Pulmonary artery endothelial cell (primary cell): ENCODE data around the gene VWA7. TPM values are rescaled to one million over a fixed set of nuclear protein-coding genes. Genes with fewer than 3 reads are reported as not detected.

Experiments used
- DNase-seq: peaks from one replicate; pipeline ENCODE4 v3.0.0-alpha.2; 2011; ENCODE audit warnings: low read depth, low spot score
- total RNA-seq: library from RNA; depleted of rRNA; stranded (reverse); fragments of >200 nt; gene quantifications from 2 replicates; pipeline ENCODE4 v1.2.3, GENCODE V29; 2014

The VWA7 gene
- total RNA-seq, 1 donor from 2014 or later = under 0.01 TPM

- DNase-seq = no peak
These were observed 2.1 kb upstream of the VWA7 start for GRCh38 chr6:31778999-31779885.

- no peak for DNase-seq
These were observed 1.1 kb upstream of the VWA7 start for GRCh38 chr6:31778193-31778592.

DNA sequence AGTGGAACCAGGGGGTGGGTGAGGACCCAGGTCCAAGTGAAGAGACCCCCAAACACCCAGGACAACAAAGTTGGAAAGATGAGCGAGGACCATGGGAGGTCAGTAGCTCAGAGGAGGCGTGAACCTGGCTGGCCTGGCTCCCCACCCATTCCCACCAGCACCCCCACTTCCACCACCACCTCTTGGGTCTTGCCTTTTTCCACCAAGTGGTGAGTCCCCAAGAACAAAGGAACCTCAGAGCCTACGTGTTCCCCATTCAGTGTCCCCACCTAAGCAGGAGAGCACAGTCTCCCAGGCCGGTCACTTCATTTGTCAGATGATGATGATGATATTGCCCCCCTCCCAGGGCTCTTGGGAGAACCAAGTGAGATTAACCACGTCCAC is 531 bp upstream of the VWA7 start:
- DNase-seq = no peak

DNA sequence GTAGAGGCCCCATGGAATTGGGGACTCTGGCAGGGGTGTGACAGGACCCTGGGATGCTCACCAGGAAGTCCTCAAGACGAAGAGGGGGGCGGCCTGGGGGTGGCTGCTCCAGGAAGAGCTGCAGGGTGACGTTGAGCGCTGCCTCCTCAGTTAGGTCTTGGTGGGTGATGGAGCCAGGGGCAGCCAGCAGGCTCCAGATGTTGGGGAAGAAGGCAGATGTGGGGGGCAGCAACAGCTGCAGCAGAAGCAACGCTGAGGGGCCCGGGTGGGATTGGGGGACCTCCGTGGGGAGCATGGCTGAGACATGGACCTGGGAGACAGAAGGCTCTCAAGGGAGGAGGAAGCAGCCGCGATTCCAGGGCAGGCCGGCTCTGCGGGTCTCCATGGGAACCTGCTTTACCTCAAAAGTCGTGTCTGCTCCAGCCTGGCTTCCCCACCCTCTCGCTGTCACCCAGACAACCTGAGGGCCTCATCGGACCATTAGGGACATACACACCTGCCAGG is 591 bp downstream of the VWA7 start:
- no peak for DNase-seq

DNA sequence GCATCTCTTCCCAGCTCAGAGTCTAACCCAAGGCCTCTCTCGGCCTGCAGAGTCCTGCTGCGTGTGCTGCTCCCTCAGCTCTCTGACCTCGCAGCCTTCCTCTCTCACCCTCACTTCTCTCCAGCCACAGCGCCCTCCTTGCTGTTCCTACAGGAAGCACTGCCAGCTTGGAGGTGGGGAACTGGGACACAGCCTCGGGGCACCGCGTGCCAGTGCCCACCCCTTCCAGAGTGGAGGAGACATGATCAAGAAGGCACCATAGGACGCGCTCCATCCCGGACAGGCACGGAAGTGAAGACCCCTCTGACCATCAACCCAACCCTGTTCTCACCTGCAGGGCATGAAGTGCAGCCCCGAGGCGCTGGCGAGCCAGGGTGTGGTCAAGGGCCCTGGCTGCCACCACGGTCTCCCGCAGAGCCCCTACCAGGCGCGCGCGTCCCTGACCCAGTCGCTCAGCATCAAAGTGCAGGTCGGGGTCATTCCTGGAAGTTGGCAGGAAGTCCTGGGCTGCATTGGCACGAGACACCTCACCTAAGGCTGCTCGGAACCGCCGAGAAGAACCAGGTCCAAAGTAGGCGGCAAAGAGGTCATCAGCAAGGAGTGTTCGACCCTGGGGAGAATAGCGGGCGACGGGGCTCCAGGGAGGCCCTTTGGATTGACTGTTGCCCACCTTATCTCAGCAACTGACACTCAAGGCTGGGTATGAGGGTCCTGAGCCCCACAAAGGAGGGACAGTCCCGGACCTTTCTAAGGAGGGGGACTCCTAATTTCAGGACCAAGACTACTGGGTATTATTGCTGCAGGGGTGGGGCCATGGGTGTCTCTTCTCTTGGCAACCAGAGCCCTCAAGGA is 1.3 kb downstream of the VWA7 start:
- DNase-seq = no peak

DNA sequence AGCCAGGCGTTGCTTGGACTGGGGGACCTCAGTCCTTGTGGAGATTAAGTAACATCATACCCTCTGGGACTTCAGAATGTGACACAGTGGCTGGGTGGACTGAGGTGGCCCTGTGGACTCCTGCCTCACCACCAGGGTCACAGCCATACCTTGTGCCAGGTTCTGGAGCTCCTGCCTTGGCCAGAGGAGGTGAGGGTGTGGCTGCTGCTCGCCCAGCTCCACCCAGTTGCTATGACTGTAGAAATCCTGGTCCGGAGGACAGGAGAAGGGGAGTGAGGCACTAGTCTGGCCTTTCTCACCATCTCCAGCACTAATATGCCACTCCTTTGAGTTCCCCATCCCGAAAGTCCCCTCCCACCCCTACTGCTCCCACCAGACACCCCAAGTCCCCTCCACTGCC is 1.9 kb downstream of the VWA7 start:
- DNase-seq = no peak

GRCh38 chr6:31771992-31772358 is 5.2 kb downstream of the VWA7 start:
- DNase-seq = no peak

- no peak for DNase-seq
These were observed 6.3 kb downstream of the VWA7 start for GRCh38 chr6:31770860-31771259.

- DNase-seq = no peak
These were observed 7.3 kb downstream of the VWA7 start for GRCh38 chr6:31769684-31770371.

DNA sequence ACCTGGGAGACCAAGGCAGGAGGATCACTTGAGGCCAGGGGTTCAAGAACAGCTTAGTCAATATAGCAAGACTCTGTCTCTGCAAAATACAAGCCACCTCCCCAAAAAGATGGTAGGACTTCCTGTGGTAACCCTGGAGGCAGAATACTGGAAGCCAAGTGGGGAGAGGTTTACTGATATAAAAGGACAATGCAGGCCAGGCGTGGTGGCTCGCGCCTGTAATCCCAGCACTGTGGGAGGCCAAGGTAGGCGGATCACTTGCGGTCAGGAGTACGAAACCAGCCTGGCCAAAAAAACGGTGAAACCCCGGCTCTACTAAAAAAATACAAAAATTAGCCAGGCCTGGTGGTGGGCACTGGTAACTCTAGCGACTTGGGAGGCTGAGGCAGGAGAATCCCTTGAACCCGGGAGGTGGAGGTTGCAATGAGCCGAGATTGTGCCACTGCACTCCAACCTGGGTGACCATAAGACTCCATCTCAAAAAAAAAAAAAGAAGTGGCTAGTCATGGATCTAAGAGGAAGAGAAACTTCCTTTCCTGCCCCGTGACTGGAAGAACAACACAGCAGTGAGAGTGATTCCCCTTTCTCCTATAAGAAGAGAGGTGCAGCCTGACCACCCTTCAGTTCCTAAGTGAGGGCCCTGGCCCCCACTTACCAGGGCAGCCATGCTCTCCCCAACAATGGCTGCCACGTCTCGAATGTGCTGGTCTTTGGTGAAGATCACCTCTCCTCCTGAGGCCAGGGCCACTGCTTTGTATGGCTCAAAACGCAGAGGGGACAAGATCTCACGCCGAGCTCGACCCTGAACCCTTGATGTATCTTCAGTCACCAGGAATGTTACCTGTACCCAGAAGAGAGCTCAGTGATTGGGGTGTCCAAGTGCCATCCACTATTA is 8.5 kb downstream of the VWA7 start:
- no peak for DNase-seq

DNA sequence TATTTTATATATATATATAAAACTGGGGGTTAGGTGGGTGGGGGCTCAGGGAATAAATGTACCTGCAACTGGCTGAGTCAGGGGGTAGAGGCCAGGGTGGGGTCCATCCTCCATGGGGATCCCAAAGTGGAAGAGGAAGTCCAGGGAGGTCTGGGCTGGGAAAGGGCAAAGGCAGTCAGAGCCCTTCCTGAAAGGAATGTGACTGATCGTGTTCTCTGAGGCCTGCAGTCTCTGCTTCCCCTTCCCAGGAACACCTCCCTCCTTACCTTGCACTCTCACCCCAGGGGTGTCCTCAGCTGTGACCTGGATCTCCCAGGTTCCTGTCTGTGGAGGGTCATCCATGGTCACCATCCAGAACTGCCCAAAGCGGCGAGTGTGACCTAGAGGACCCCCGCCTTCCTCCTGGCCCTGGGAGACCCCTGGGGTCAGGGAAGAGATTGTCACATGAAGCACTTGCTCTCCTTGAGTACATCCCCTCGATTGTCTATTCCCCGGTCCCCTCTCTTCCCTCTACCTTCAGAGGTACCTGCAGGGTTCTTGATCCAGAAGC is 10.0 kb downstream of the VWA7 start:
- DNase-seq = no peak

DNA sequence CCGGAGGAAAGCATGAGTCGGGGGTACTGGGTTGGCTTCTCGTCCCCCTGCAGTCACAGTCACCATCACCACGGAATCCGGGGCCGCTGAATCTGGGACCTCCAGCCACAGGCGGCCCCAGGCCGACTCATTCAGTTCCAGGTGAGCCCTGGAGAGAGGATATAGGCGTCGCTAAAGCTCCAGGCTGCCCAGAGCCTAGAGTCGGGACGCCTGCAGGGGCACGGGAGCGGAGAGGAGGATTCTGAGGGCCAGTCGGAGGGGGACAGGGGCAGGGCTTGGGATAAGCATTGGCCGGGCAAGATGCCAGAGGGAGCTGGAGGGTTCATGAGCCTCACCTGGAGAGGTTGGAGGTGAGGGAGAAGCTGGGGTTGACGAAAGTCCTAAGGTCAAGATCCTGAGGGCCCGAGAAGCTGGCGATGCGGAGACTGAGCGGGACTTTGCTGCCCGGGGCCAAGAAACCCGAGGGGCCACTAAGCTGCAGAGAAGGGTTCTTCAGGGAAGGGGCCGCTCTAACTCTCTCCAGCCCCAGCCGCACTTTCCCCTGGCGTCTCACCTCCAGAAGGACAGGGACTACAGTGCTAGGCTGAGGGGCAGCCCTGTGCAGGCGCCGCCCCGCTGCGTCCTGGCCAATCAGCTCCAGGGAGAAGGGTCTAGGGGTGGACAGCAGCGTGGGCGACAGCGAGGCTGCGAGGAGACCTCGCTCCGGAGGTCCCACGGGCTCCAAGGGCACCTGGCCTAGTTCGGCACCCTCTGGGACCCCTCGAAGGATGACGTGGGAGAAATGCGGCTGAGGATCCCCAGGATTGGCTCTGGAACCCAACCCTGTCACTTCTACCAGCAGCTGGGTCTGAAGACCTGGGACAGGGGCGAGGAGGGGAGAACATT is 11.0 kb downstream of the VWA7 start:
- DNase-seq = no peak

DNA sequence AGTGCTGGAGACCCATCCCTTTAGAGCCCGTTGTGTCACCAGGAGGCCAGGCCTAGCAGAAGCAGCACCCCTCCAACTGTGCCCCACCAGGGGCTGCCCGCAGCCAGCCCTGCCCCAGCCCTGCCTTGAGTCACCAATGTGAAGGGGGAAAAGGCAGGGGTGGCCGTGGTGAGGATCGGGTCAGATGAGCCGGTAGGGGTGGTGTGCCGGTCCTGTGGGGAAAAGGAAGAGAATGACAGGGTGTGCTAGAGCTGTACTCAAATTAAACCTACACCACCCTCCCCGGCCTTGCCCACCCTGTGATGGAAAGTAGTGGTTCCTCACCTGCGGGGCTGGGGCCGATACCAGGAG is 11.6 kb downstream of the VWA7 start:
- no peak for DNase-seq

DNA sequence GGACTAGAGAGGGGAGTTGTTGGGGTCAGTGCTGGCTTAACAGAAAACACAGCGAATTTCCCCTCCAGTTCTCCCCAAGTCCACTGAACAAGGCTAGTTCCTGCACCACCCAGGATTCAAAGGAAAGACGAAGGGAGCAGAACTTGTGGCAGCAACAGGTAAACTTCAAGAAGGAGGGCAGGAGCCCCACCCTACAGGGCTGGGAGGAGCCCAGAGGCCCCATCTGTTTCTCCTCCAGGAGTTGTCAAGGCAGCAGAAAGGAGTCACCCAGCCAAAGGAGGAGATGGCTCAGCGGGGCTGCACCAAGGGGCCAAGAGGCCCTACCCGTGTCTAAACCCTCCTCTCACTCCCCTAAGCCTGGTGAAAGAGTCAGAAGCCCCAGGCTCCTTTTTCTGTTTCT is 12.9 kb downstream of the VWA7 start:
- DNase-seq = no peak

DNA sequence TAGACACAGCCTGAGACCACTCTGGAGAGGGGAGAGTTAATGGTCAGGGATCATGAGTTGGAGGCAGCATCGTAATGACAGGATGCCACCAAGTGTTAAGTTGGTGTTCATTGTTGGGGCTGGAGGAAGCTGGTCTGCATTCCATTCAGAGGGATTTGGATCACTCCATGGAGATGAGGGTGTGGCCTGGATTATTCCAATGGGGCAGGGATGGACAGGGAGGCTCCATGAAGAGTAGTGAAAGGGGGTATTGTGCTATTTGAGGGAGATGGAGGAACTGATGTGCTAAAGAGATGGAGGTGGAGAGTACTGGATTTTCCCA is 13.5 kb downstream of the VWA7 start:
- no peak for DNase-seq

GRCh38 chr6:31762878-31763618 is 14.1 kb downstream of the VWA7 start:
- no peak for DNase-seq

GRCh38 chr6:31762356-31762755 is 14.8 kb downstream of the VWA7 start, which contains the start of gene SAPCD1:
SAPCD1 (plus strand) TSS chr6:31762656; CDS start chr6:31763055, 399 bp downstream.
- DNase-seq = no peak

DNA sequence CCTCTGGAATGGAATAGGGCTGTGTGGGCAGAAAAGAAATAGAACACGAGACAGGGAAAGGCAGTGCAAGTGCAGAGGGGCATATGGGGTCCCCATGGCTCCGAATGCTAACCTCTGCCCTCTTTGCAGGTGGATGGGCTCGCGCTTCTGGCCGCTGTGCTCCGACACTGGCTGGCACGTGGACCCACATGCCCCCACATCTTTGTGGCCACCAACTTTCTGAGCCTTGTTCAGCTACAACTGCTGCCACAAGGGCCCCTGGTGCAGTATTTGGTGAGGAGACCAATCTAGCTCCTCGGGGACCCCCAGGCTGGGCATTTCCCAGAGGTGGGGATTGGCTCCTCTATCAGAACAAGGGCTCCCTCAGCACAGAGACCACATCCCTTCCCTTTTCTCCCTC is 15.8 kb downstream of the VWA7 start:
- no peak for DNase-seq

- no peak for DNase-seq
These were observed 16.3 kb downstream of the VWA7 start for GRCh38 chr6:31760790-31761189.
